Calu3 (cell line): ENCODE results near the gene RAB6B. TPM values are rescaled to one million over a fixed set of nuclear protein-coding genes. Genes with fewer than 3 reads are reported as not detected.

Experiments
- BruUV-seq: library from RNA; stranded (reverse); fragments of 400-500 nt; replicated peaks from 2 replicates; lab custom pipeline; 2021; lab: Mats Ljungman, UMichigan
- CTCF ChIA-PET: fragments of 300-600 bp; sonication (Branson Sonifier 250); formaldehyde crosslinking; loops from one replicate; lab custom pipeline; 2022; ENCODE audit warnings: antibody characterized with exemption; lab: Charles Lee
- DNase-seq: peaks from one replicate; pipeline ENCODE4 v3.0.0; 2022
- H3K27ac Mint-ChIP-seq: one replicate; pipeline ENCODE4 v1.8.0; 2022; ENCODE audit warnings: mixed read lengths; ENCODE audit not compliant: unreplicated experiment
- H3K27me3 Mint-ChIP-seq: one replicate; pipeline ENCODE4 v1.8.0; 2022; ENCODE audit warnings: mixed read lengths; ENCODE audit not compliant: unreplicated experiment
- H3K36me3 Mint-ChIP-seq: one replicate; pipeline ENCODE4 v1.8.0; 2022; ENCODE audit warnings: mild to moderate bottlenecking, moderate library complexity, mixed read lengths; ENCODE audit not compliant: insufficient read depth, unreplicated experiment
- H3K4me1 Mint-ChIP-seq: one replicate; pipeline ENCODE4 v1.8.0; 2022; ENCODE audit warnings: mild to moderate bottlenecking, low read depth, mixed read lengths; ENCODE audit not compliant: unreplicated experiment
- H3K4me3 Mint-ChIP-seq: one replicate; pipeline ENCODE4 v1.8.0; 2022; ENCODE audit warnings: mild to moderate bottlenecking, low read depth, moderate library complexity, mixed read lengths; ENCODE audit not compliant: unreplicated experiment
- H3K9me3 Mint-ChIP-seq: one replicate; pipeline ENCODE4 v1.8.0; 2022; ENCODE audit warnings: low read depth, mixed read lengths; ENCODE audit not compliant: unreplicated experiment
- intact Hi-C: fragments of 100-400 bp; cut with micrococcal nuclease; formaldehyde crosslinking; loops from one replicate; pipeline ENCODE4 v1.10.0; 2022; ENCODE audit not compliant: unreplicated experiment
- total RNA-seq: library from RNA; stranded (reverse); gene quantifications from 2 replicates; pipeline ENCODE4 v1.2.3, GENCODE V29; 2022
- TF ChIP-seq, protein P1 (sequence below): fragments of 200-600 bp; IDR thresholded peaks from one replicate; pipeline ENCODE4 v1.8.0; 2022; ENCODE audit warnings: antibody characterized with exemption; ENCODE audit not compliant: unreplicated experiment

RAB6B gene
- total RNA-seq, 1 experiment from 2014 or later: 0.85 TPM

GRCh38 chr3:133855772-133856171, 39.9 kb downstream of the RAB6B start:
- no peak overlapping the region for H3K4me3 Mint-ChIP-seq
- no peak for DNase-seq
- no TSS peak for BruUV-seq
- TF ChIP-seq, protein P1, sequence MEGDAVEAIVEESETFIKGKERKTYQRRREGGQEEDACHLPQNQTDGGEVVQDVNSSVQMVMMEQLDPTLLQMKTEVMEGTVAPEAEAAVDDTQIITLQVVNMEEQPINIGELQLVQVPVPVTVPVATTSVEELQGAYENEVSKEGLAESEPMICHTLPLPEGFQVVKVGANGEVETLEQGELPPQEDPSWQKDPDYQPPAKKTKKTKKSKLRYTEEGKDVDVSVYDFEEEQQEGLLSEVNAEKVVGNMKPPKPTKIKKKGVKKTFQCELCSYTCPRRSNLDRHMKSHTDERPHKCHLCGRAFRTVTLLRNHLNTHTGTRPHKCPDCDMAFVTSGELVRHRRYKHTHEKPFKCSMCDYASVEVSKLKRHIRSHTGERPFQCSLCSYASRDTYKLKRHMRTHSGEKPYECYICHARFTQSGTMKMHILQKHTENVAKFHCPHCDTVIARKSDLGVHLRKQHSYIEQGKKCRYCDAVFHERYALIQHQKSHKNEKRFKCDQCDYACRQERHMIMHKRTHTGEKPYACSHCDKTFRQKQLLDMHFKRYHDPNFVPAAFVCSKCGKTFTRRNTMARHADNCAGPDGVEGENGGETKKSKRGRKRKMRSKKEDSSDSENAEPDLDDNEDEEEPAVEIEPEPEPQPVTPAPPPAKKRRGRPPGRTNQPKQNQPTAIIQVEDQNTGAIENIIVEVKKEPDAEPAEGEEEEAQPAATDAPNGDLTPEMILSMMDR: no peak
- H3K27me3 Mint-ChIP-seq: peaks cover 86% of the 10 kb centered on the region
- CTCF ChIA-PET: no interaction called here
- no peaks in the 10 kb centered on the region for H3K36me3 Mint-ChIP-seq
- H3K4me1 Mint-ChIP-seq: no peaks in the 10 kb centered on the region
- intact Hi-C loops: no loop called here
- H3K27ac Mint-ChIP-seq: no peak overlapping the region
- H3K9me3 Mint-ChIP-seq: no peaks in the 10 kb centered on the region

- Mint-ChIP-seq H3K4me3 (no peak overlapping the region), H3K4me1 (no peaks in the 10 kb centered on the region), H3K9me3 (no peaks in the 10 kb centered on the region), H3K27ac (no peak overlapping the region), H3K27me3 (peaks cover 86% of the 10 kb centered on the region), H3K36me3 (no peaks in the 10 kb centered on the region)
- DNase-seq: no peak
- CTCF ChIA-PET: interaction anchor here (0.9 to 1.8 kb wide), 2 partner anchors 10 to 21 kb away, joined by 3 read pairs; no protein-coding TSS in a partner anchor
- no TSS peak for BruUV-seq
- TF ChIP-seq, protein P1: no peak
- intact Hi-C loops: no loop called here
Observed at GRCh38 chr3:133855002-133855370, 40.7 kb downstream of the RAB6B start.

DNA sequence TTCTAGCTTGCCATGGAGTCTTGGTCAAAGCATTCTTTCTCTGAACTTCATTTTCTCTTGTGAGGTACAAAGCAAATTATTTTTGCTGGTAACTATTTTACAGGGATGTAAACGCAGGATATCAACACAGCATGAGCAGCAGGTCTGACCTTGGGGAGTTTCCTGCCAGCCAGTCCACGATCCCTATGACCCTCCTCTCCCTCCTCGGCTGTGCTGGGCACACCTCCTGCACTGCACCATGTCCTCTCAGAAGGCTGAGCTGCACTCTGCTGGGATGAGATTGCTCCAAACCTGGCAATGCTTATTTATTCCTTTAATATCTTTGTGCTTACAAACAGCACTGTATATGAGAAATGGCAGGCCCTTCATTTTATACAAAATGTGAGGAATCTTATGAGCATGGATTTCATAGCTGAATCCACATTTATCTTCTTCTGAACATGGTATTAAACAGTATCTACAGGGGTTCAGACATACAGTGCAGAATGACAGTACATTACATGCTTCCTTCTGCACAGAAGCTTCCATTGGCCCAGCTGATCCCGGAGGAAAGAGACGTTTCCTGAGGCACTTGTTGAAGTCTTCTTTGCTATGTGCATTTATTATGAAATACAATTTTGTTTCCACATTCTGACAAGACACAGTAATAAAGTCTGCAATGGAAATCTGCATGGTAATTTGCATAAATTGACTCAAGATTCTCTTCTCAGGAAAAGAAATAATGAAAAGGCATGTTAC, 41.2 kb downstream of the RAB6B start:
- Mint-ChIP-seq H3K36me3 (no peaks in the 10 kb centered on the region), H3K9me3 (no peaks in the 10 kb centered on the region), H3K27ac (no peak overlapping the region), H3K4me3 (no peak overlapping the region), H3K27me3 (peaks cover 86% of the 10 kb centered on the region), H3K4me1 (no peaks in the 10 kb centered on the region)
- BruUV-seq: no TSS peak
- CTCF ChIA-PET: interaction anchor here (0.6 to 1.8 kb wide), 3 partner anchors 11 to 69 kb away, joined by 3 read pairs; no protein-coding TSS in a partner anchor
- intact Hi-C loops: no loop called here
- TF ChIP-seq, protein P1: no peak
- no peak for DNase-seq

DNA sequence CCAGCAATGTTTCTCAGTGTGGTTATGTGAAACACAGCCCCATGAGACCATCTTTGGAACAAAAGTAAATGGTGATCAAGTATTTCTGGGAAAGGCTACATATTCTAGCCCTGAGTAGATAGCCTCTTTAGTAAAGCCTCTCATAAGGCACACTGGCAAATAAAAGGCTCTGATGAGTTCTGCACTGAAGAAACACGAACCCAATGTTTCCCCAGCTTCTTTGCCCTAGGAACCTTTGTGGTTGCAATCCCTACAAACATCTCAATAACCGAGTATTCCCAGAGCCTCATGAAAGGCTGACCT, 41.8 kb downstream of the RAB6B start:
- no peaks in the 10 kb centered on the region for H3K4me1 Mint-ChIP-seq
- H3K27me3 Mint-ChIP-seq: peaks cover 89% of the 10 kb centered on the region
- BruUV-seq: no TSS peak
- intact Hi-C loops: no loop called here
- H3K4me3 Mint-ChIP-seq: no peak overlapping the region
- no peak overlapping the region for H3K27ac Mint-ChIP-seq
- H3K36me3 Mint-ChIP-seq: no peaks in the 10 kb centered on the region
- no peak for DNase-seq
- CTCF ChIA-PET: interaction anchor here (0.6 to 1.8 kb wide), 2 partner anchors 22 to 69 kb away, joined by 3 read pairs; no protein-coding TSS in a partner anchor
- H3K9me3 Mint-ChIP-seq: no peaks in the 10 kb centered on the region
- TF ChIP-seq, protein P1: no peak
